GM19463 (cell line): ENCODE data around the gene RGS11.
"Not testable (repeated sequence)": the region's sequence is repeated elsewhere in the genome, so short reads cannot be mapped to it uniquely, and the experiment has no call there.

Experiments used
- ATAC-seq: cut with Tn5 transposase; IDR thresholded peaks from one replicate; pipeline ENCODE4 v1.9.1; 2021; ENCODE audit warnings: mild to moderate bottlenecking, moderate library complexity; ENCODE audit not compliant: unreplicated experiment

RGS11 gene

GRCh38 chr16:234468-235305, 41.1 kb downstream of the RGS11 start, which contains the start of gene FAM234A:
Gene FAM234A, plus strand, starts transcription at chr16:234821. Its CDS starts 19,593 bp downstream, at chr16:254414.
- peak; percentile 84 for ATAC-seq

- ATAC-seq, result no peak
Measured at GRCh38 chr16:230949-231348, 44.8 kb downstream of the RGS11 start.

- ATAC-seq, result not testable (repeated sequence)
Measured at GRCh38 chr16:230351-230750, 45.4 kb downstream of the RGS11 start.

GRCh38 chr16:229731-230281, 45.9 kb downstream of the RGS11 start:
- ATAC-seq, result no peak

GRCh38 chr16:228852-229730, 46.7 kb downstream of the RGS11 start, which contains the start of gene LUC7L:
Gene LUC7L, minus strand, starts transcription at chr16:229449. Its CDS starts 110 bp downstream, at chr16:229339.
- peak; percentile 84 for ATAC-seq

GRCh38 chr16:228151-228851, 47.4 kb downstream of the RGS11 start:
- ATAC-seq, result no peak

GRCh38 chr16:220021-220420, 55.7 kb downstream of the RGS11 start:
- ATAC-seq, result no peak
